Stimulated activated CD8-positive, alpha-beta memory T cell treated with anti-CD3 and anti-CD28 coated beads, Interleukin-4, amount 100 ng/mL, for 4 hours (primary cell): Measurements from ENCODE around the gene PTH2R.
"Not testable (repeated sequence)": the region's sequence is repeated elsewhere in the genome, so short reads cannot be mapped to it uniquely, and the experiment has no call there.

Source experiments
- DNase-seq, 2 donors: peaks; one replicate each; pipeline ENCODE4 v3.0.0-alpha.2; 2020; ENCODE audit warnings: low read depth in 2 of 2, low spot score in 1 of 2

The PTH2R gene

GRCh38 chr2:208392300-208392699 is 14.3 kb upstream of the PTH2R start:
- no peak for DNase-seq

GRCh38 chr2:208396796-208397195 is 9.8 kb upstream of the PTH2R start:
- DNase-seq = not testable (repeated sequence)

GRCh38 chr2:208399201-208399600 is 7.4 kb upstream of the PTH2R start:
- no peak for DNase-seq

- DNase-seq = no peak
Observed at GRCh38 chr2:208407667-208408066, 1.1 kb downstream of the PTH2R start.

- no peak for DNase-seq
Observed at GRCh38 chr2:208413931-208414330, 7.3 kb downstream of the PTH2R start.

GRCh38 chr2:208415255-208415654 is 8.7 kb downstream of the PTH2R start:
- no peak for DNase-seq

- DNase-seq = no peak
Observed at GRCh38 chr2:208415897-208416296, 9.3 kb downstream of the PTH2R start.

- no peak for DNase-seq
Observed at GRCh38 chr2:208426412-208427045, 19.9 kb downstream of the PTH2R start.

- DNase-seq = no peak
Observed at GRCh38 chr2:208437755-208438154, 31.2 kb downstream of the PTH2R start.

GRCh38 chr2:208440716-208441115 is 34.1 kb downstream of the PTH2R start:
- DNase-seq = no peak

GRCh38 chr2:208441951-208442350 is 35.4 kb downstream of the PTH2R start:
- no peak for DNase-seq

- not testable (repeated sequence) for DNase-seq
Observed at GRCh38 chr2:208447447-208447846, 40.9 kb downstream of the PTH2R start.

- no peak for DNase-seq
Observed at GRCh38 chr2:208451061-208451460, 44.5 kb downstream of the PTH2R start.

- DNase-seq = no peak
Observed at GRCh38 chr2:208454861-208455260, 48.3 kb downstream of the PTH2R start.

GRCh38 chr2:208463721-208464120 is 57.1 kb downstream of the PTH2R start:
- DNase-seq = no peak

- no peak for DNase-seq
Observed at GRCh38 chr2:208464205-208464604, 57.6 kb downstream of the PTH2R start.

GRCh38 chr2:208466151-208466919 is 59.7 kb downstream of the PTH2R start:
- no peak for DNase-seq

GRCh38 chr2:208466920-208467298 is 60.3 kb downstream of the PTH2R start:
- no peak for DNase-seq

- no peak for DNase-seq
Observed at GRCh38 chr2:208467564-208467963, 61.0 kb downstream of the PTH2R start.

- no peak for DNase-seq
Observed at GRCh38 chr2:208477741-208478140, 71.1 kb downstream of the PTH2R start.

GRCh38 chr2:208479342-208479741 is 72.8 kb downstream of the PTH2R start:
- DNase-seq = no peak

- DNase-seq = not testable (repeated sequence)
Observed at GRCh38 chr2:208481945-208482344, 75.4 kb downstream of the PTH2R start.
